ENCODE data around the gene TTC28. TPM values are rescaled to one million over a fixed set of nuclear protein-coding genes. Genes with fewer than 3 reads are reported as not detected.

Gene TTC28
- total RNA-seq, 5 donors from 2014 or later (not counting 1 experiment from before 2014, with no cell fraction given) = 2.3 to 7.8 (median 3.0) TPM

GRCh38 chr22:28002181-28002700 is 677.4 kb downstream of the TTC28 start:
- Histone ChIP-seq H3K27ac (ENCODE audit: low read length) (no peak overlapping the region), H3K27me3 (replicated peaks in 1 of 2; ENCODE audit: control insufficient read depth in 2 of 2, extremely low read depth in 1 of 2, insufficient read depth in 2 of 2, low read length in 1 of 2) (peaks cover 0 to 4% of the 10 kb centered on the region in 2 experiments), H3K9me3 (no peaks in the 10 kb centered on the region), H3K4me1 (ENCODE audit: control insufficient read depth in 1 of 2, extremely low read depth in 1 of 2, insufficient read depth in 2 of 2, low read length in 2 of 2) (no peaks in the 10 kb centered on the region), H3K36me3 (ENCODE audit: control insufficient read depth in 2 of 2, extremely low read depth in 1 of 2, insufficient read depth in 1 of 2, low read length in 1 of 2) (peaks cover 0 to 6% of the 10 kb centered on the region in 2 donors), H3K4me3 (ENCODE audit: control insufficient read depth in 1 of 2, extremely low read depth in 1 of 2, low read length in 1 of 2) (no peak overlapping the region)
- DNase-seq (no peak), ATAC-seq (replicated peaks in 1 of 4) (no peak)
- H3K27me3 Mint-ChIP-seq = no peaks in the 10 kb centered on the region
- no peaks in the 10 kb centered on the region for H3K4me1 Mint-ChIP-seq
- H3K4me3 Mint-ChIP-seq = no peak overlapping the region
- H3K9me3 Mint-ChIP-seq = no peaks in the 10 kb centered on the region
- H3K27ac Mint-ChIP-seq = no peak overlapping the region
- H3K36me3 Mint-ChIP-seq = no peaks in the 10 kb centered on the region
- CTCF ChIA-PET = interaction anchor here in 1 of 2 donors (0.7 kb wide), 1 partner anchor 75 kb away, joined by 3 read pairs; no protein-coding TSS in a partner anchor
- POLR2A ChIA-PET = no interaction called here
- WGBS (ENCODE audit: insufficient coverage) = 92% methylated on average over 8 of the region's 13 CpGs

GRCh38 chr22:28001171-28001835 is 678.3 kb downstream of the TTC28 start:
- Histone ChIP-seq H3K27me3 (replicated peaks in 1 of 2; ENCODE audit: control insufficient read depth in 2 of 2, extremely low read depth in 1 of 2, insufficient read depth in 2 of 2, low read length in 1 of 2) (peaks cover 0 to 4% of the 10 kb centered on the region in 2 experiments), H3K36me3 (ENCODE audit: control insufficient read depth in 2 of 2, extremely low read depth in 1 of 2, insufficient read depth in 1 of 2, low read length in 1 of 2) (peaks cover 0 to 6% of the 10 kb centered on the region in 2 donors), H3K9me3 (no peaks in the 10 kb centered on the region), H3K27ac (ENCODE audit: low read length) (no peak overlapping the region), H3K4me3 (ENCODE audit: control insufficient read depth in 1 of 2, extremely low read depth in 1 of 2, low read length in 1 of 2) (no peak overlapping the region), H3K4me1 (ENCODE audit: control insufficient read depth in 1 of 2, extremely low read depth in 1 of 2, insufficient read depth in 2 of 2, low read length in 2 of 2) (no peaks in the 10 kb centered on the region)
- CTCF ChIA-PET = no interaction called here
- no peak overlapping the region for H3K27ac Mint-ChIP-seq
- DNase-seq (no peak), ATAC-seq (replicated peaks in 1 of 4) (no peak)
- 91% methylated on average over 19 of the region's 25 CpGs for WGBS (ENCODE audit: insufficient coverage)
- H3K27me3 Mint-ChIP-seq = no peaks in the 10 kb centered on the region
- POLR2A ChIA-PET = no interaction called here
- no peaks in the 10 kb centered on the region for H3K9me3 Mint-ChIP-seq
- H3K4me1 Mint-ChIP-seq = no peaks in the 10 kb centered on the region
- H3K36me3 Mint-ChIP-seq = no peaks in the 10 kb centered on the region
- H3K4me3 Mint-ChIP-seq = no peak overlapping the region

- ATAC-seq (replicated peaks in 1 of 4) = no peak
- WGBS (ENCODE audit: insufficient coverage) = 91% methylated on average over 8 of the region's 9 CpGs
- ChIA-PET POLR2A (no interaction called here), CTCF (no interaction called here)
- Mint-ChIP-seq H3K4me1 (no peaks in the 10 kb centered on the region), H3K9me3 (no peaks in the 10 kb centered on the region), H3K27me3 (no peaks in the 10 kb centered on the region), H3K4me3 (no peak overlapping the region), H3K36me3 (no peaks in the 10 kb centered on the region), H3K27ac (no peak overlapping the region)
- Histone ChIP-seq H3K9me3 (no peaks in the 10 kb centered on the region), H3K27me3 (replicated peaks in 1 of 2; ENCODE audit: control insufficient read depth in 2 of 2, extremely low read depth in 1 of 2, insufficient read depth in 2 of 2, low read length in 1 of 2) (peaks cover 0 to 2% of the 10 kb centered on the region in 2 experiments), H3K36me3 (ENCODE audit: control insufficient read depth in 2 of 2, extremely low read depth in 1 of 2, insufficient read depth in 1 of 2, low read length in 1 of 2) (peaks cover 0 to 6% of the 10 kb centered on the region in 2 donors), H3K4me1 (ENCODE audit: control insufficient read depth in 1 of 2, extremely low read depth in 1 of 2, insufficient read depth in 2 of 2, low read length in 2 of 2) (no peaks in the 10 kb centered on the region), H3K4me3 (ENCODE audit: control insufficient read depth in 1 of 2, extremely low read depth in 1 of 2, low read length in 1 of 2) (no peak overlapping the region), H3K27ac (ENCODE audit: low read length) (no peak overlapping the region)
- DNase-seq = no peak
Observed at GRCh38 chr22:28000361-28000760, 679.3 kb downstream of the TTC28 start.

GRCh38 chr22:27999876-28000275 is 679.8 kb downstream of the TTC28 start:
- no peaks in the 10 kb centered on the region for H3K9me3 Mint-ChIP-seq
- Histone ChIP-seq H3K4me1 (ENCODE audit: control insufficient read depth in 1 of 2, extremely low read depth in 1 of 2, insufficient read depth in 2 of 2, low read length in 2 of 2) (no peaks in the 10 kb centered on the region), H3K27ac (ENCODE audit: low read length) (no peak overlapping the region), H3K27me3 (replicated peaks in 1 of 2; ENCODE audit: control insufficient read depth in 2 of 2, extremely low read depth in 1 of 2, insufficient read depth in 2 of 2, low read length in 1 of 2) (no peaks in the 10 kb centered on the region), H3K9me3 (no peaks in the 10 kb centered on the region), H3K36me3 (ENCODE audit: control insufficient read depth in 2 of 2, extremely low read depth in 1 of 2, insufficient read depth in 1 of 2, low read length in 1 of 2) (peaks cover 0 to 6% of the 10 kb centered on the region in 2 donors), H3K4me3 (ENCODE audit: control insufficient read depth in 1 of 2, extremely low read depth in 1 of 2, low read length in 1 of 2) (no peak overlapping the region)
- H3K4me1 Mint-ChIP-seq = no peaks in the 10 kb centered on the region
- H3K27ac Mint-ChIP-seq = no peak overlapping the region
- ChIA-PET POLR2A (no interaction called here), CTCF (no interaction called here)
- DNase-seq (no peak), ATAC-seq (replicated peaks in 1 of 4) (no peak)
- no peaks in the 10 kb centered on the region for H3K27me3 Mint-ChIP-seq
- H3K36me3 Mint-ChIP-seq = no peaks in the 10 kb centered on the region
- WGBS (ENCODE audit: insufficient coverage) = 81% methylated on average over 5 of the region's 6 CpGs
- H3K4me3 Mint-ChIP-seq = no peak overlapping the region

GRCh38 chr22:27998511-27999410 is 680.9 kb downstream of the TTC28 start:
- H3K27ac ChIP-seq (ENCODE audit: low read length) = no peak overlapping the region
- CTCF ChIA-PET = no interaction called here

GRCh38 chr22:27997538-27997937 is 682.1 kb downstream of the TTC28 start:
- peaks cover 0 to 6% of the 10 kb centered on the region in 2 donors for H3K36me3 ChIP-seq (ENCODE audit: control insufficient read depth in 2 of 2, extremely low read depth in 1 of 2, insufficient read depth in 1 of 2, low read length in 1 of 2)
- no peaks in the 10 kb centered on the region for H3K36me3 Mint-ChIP-seq
- no peaks in the 10 kb centered on the region for H3K4me1 Mint-ChIP-seq
- no peaks in the 10 kb centered on the region for H3K4me1 ChIP-seq (ENCODE audit: control insufficient read depth in 1 of 2, extremely low read depth in 1 of 2, insufficient read depth in 2 of 2, low read length in 2 of 2)
- H3K9me3 Mint-ChIP-seq = no peaks in the 10 kb centered on the region
- DNase-seq (no peak), ATAC-seq (replicated peaks in 1 of 4) (no peak)
- H3K27ac ChIP-seq (ENCODE audit: low read length) = no peak overlapping the region
- no peaks in the 10 kb centered on the region for H3K9me3 ChIP-seq
- WGBS (ENCODE audit: insufficient coverage) = 83% methylated on average over 4 of the region's 4 CpGs
- H3K27me3 Mint-ChIP-seq = no peaks in the 10 kb centered on the region
- ChIA-PET POLR2A (no interaction called here), CTCF (interaction anchor here in 1 of 2 donors (0.6 kb wide), 1 partner anchor 119 kb away, joined by 3 read pairs; no protein-coding TSS in a partner anchor)
- H3K27me3 ChIP-seq (replicated peaks in 1 of 2; ENCODE audit: control insufficient read depth in 2 of 2, extremely low read depth in 1 of 2, insufficient read depth in 2 of 2, low read length in 1 of 2) = peaks cover 0 to 4% of the 10 kb centered on the region in 2 experiments
- no peak overlapping the region for H3K4me3 ChIP-seq (ENCODE audit: control insufficient read depth in 1 of 2, extremely low read depth in 1 of 2, low read length in 1 of 2)
- H3K4me3 Mint-ChIP-seq = no peak overlapping the region
- no peak overlapping the region for H3K27ac Mint-ChIP-seq

More at GRCh38 chr22:27998511-27999410, 680.9 kb downstream of the TTC28 start:
- Histone ChIP-seq H3K27me3 (replicated peaks in 1 of 2; ENCODE audit: control insufficient read depth in 2 of 2, extremely low read depth in 1 of 2, insufficient read depth in 2 of 2, low read length in 1 of 2) (peaks cover 0 to 4% of the 10 kb centered on the region in 2 experiments), H3K36me3 (ENCODE audit: control insufficient read depth in 2 of 2, extremely low read depth in 1 of 2, insufficient read depth in 1 of 2, low read length in 1 of 2) (peaks cover 0 to 6% of the 10 kb centered on the region in 2 donors), H3K4me3 (ENCODE audit: control insufficient read depth in 1 of 2, extremely low read depth in 1 of 2, low read length in 1 of 2) (no peak overlapping the region), H3K9me3 (no peaks in the 10 kb centered on the region), H3K4me1 (ENCODE audit: control insufficient read depth in 1 of 2, extremely low read depth in 1 of 2, insufficient read depth in 2 of 2, low read length in 2 of 2) (no peaks in the 10 kb centered on the region)
- Mint-ChIP-seq H3K4me3 (no peak overlapping the region), H3K27me3 (no peaks in the 10 kb centered on the region), H3K4me1 (no peaks in the 10 kb centered on the region), H3K36me3 (no peaks in the 10 kb centered on the region), H3K27ac (no peak overlapping the region), H3K9me3 (no peaks in the 10 kb centered on the region)
- ATAC-seq (replicated peaks in 1 of 4) (no peak), DNase-seq (no peak)
- POLR2A ChIA-PET = no interaction called here
- WGBS (ENCODE audit: insufficient coverage) = 96% methylated on average over 26 of the region's 40 CpGs

All from T-cell (primary cell).